Calu3 (cell line): ENCODE measurements around the gene GTF2IRD1. TPM values are rescaled to one million over a fixed set of nuclear protein-coding genes. Genes with fewer than 3 reads are reported as not detected.

Experiments
- BruUV-seq: library from RNA; stranded (reverse); fragments of 400-500 nt; replicated peaks from 2 replicates; lab custom pipeline; 2021; lab: Mats Ljungman, UMichigan
- CTCF ChIA-PET: fragments of 300-600 bp; sonication (Branson Sonifier 250); formaldehyde crosslinking; loops from one replicate; lab custom pipeline; 2022; ENCODE audit warnings: antibody characterized with exemption; lab: Charles Lee
- DNase-seq: peaks from one replicate; pipeline ENCODE4 v3.0.0; 2022
- H3K27ac Mint-ChIP-seq: one replicate; pipeline ENCODE4 v1.8.0; 2022; ENCODE audit warnings: mixed read lengths; ENCODE audit not compliant: unreplicated experiment
- H3K27me3 Mint-ChIP-seq: one replicate; pipeline ENCODE4 v1.8.0; 2022; ENCODE audit warnings: mixed read lengths; ENCODE audit not compliant: unreplicated experiment
- H3K36me3 Mint-ChIP-seq: one replicate; pipeline ENCODE4 v1.8.0; 2022; ENCODE audit warnings: mild to moderate bottlenecking, moderate library complexity, mixed read lengths; ENCODE audit not compliant: insufficient read depth, unreplicated experiment
- H3K4me1 Mint-ChIP-seq: one replicate; pipeline ENCODE4 v1.8.0; 2022; ENCODE audit warnings: mild to moderate bottlenecking, low read depth, mixed read lengths; ENCODE audit not compliant: unreplicated experiment
- H3K4me3 Mint-ChIP-seq: one replicate; pipeline ENCODE4 v1.8.0; 2022; ENCODE audit warnings: mild to moderate bottlenecking, low read depth, moderate library complexity, mixed read lengths; ENCODE audit not compliant: unreplicated experiment
- H3K9me3 Mint-ChIP-seq: one replicate; pipeline ENCODE4 v1.8.0; 2022; ENCODE audit warnings: low read depth, mixed read lengths; ENCODE audit not compliant: unreplicated experiment
- intact Hi-C: fragments of 100-400 bp; cut with micrococcal nuclease; formaldehyde crosslinking; loops from one replicate; pipeline ENCODE4 v1.10.0; 2022; ENCODE audit not compliant: unreplicated experiment
- total RNA-seq: library from RNA; stranded (reverse); gene quantifications from 2 replicates; pipeline ENCODE4 v1.2.3, GENCODE V29; 2022
- TF ChIP-seq, protein P1 (sequence below): fragments of 200-600 bp; IDR thresholded peaks from one replicate; pipeline ENCODE4 v1.8.0; 2022; ENCODE audit warnings: antibody characterized with exemption; ENCODE audit not compliant: unreplicated experiment

GTF2IRD1 gene
- total RNA-seq, 1 experiment from 2014 or later, result 29.2 TPM

DNA sequence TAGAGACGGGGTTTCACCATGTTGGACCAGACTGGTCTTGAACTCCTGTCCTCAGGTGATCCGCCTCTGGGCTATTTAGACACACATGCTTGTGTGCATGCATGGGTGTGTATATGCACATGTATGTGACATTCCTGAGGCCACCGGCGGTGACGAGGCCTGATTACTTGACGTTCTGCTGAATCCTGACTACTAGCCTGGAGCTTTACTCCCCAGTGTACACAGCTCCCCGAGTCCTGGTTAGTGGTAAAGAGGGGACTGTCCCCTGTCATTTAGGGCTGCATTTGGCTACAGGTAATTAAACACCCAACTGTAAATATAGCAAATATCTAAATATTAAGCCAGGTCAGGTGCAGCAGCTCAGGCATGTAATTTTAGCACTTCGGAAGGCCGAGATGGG, 14.2 kb downstream of the GTF2IRD1 start:
- intact Hi-C loops, result no loop called here
- peaks cover 2% of the 10 kb centered on the region for H3K4me1 Mint-ChIP-seq
- H3K9me3 Mint-ChIP-seq, result no peaks in the 10 kb centered on the region
- no peak for DNase-seq
- no peak overlapping the region for H3K4me3 Mint-ChIP-seq
- CTCF ChIA-PET, result interaction anchor here (0.7 kb wide), 1 partner anchor 13 kb away, joined by 3 read pairs; no protein-coding TSS in a partner anchor
- no peak overlapping the region for H3K27ac Mint-ChIP-seq
- BruUV-seq, result no TSS peak
- H3K36me3 Mint-ChIP-seq, result peaks cover 8% of the 10 kb centered on the region
- H3K27me3 Mint-ChIP-seq, result no peaks in the 10 kb centered on the region
- TF ChIP-seq, protein P1, sequence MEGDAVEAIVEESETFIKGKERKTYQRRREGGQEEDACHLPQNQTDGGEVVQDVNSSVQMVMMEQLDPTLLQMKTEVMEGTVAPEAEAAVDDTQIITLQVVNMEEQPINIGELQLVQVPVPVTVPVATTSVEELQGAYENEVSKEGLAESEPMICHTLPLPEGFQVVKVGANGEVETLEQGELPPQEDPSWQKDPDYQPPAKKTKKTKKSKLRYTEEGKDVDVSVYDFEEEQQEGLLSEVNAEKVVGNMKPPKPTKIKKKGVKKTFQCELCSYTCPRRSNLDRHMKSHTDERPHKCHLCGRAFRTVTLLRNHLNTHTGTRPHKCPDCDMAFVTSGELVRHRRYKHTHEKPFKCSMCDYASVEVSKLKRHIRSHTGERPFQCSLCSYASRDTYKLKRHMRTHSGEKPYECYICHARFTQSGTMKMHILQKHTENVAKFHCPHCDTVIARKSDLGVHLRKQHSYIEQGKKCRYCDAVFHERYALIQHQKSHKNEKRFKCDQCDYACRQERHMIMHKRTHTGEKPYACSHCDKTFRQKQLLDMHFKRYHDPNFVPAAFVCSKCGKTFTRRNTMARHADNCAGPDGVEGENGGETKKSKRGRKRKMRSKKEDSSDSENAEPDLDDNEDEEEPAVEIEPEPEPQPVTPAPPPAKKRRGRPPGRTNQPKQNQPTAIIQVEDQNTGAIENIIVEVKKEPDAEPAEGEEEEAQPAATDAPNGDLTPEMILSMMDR, result no peak

DNA sequence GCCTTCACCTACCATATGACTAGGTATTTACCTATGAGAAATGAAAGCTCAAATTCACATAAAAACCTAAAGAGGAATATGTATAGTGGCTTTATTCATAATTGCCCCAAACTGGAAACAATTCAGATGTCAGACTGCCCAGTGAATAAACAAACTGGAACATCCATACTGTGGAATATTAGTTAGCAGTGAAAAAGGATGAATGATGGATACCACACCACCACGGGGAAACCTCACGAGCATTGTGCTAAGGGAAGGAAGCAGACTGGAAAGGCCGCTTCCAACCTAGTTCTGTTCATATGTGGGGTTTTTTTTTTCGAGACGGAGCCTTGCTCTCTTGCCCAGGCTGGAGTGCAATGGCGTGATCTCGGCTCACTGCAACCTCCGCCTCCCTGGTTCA, 16.8 kb downstream of the GTF2IRD1 start:
- Mint-ChIP-seq H3K4me1 (peaks cover 7% of the 10 kb centered on the region), H3K9me3 (no peaks in the 10 kb centered on the region), H3K36me3 (peaks cover 10% of the 10 kb centered on the region), H3K4me3 (no peak overlapping the region), H3K27me3 (no peaks in the 10 kb centered on the region), H3K27ac (no peak overlapping the region)
- intact Hi-C loops, result no loop called here
- TF ChIP-seq, protein P1, result no peak
- BruUV-seq, result no TSS peak
- CTCF ChIA-PET, result no interaction called here
- DNase-seq, result no peak

DNA sequence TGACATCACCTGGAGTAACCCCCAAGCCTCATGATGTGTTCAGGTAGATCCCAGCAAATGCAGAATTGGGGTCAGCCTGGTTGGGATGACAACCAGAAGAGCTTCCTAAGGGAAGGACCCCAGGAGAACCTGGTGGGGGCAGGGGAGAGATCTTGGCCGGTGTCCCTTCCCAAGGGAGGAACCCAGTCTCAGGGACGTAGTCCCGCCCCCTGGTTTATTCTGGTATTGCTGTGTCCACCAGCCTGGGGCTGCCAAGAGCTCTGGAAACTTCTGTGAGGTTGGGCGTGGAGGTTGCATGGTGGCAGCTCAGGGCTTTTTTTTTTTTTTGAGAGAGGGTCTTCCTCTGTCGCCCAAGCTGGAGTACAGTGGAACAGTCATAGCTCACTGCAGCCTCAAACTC, 19.4 kb downstream of the GTF2IRD1 start:
- H3K36me3 Mint-ChIP-seq, result peaks cover 30% of the 10 kb centered on the region
- no peak overlapping the region for H3K27ac Mint-ChIP-seq
- H3K27me3 Mint-ChIP-seq, result no peaks in the 10 kb centered on the region
- no peaks in the 10 kb centered on the region for H3K9me3 Mint-ChIP-seq
- no peak overlapping the region for H3K4me3 Mint-ChIP-seq
- H3K4me1 Mint-ChIP-seq, result peaks cover 24% of the 10 kb centered on the region
- DNase-seq, result no peak
- intact Hi-C loops, result no loop called here
- CTCF ChIA-PET, result no interaction called here
- no TSS peak for BruUV-seq
- TF ChIP-seq, protein P1, result no peak

DNA sequence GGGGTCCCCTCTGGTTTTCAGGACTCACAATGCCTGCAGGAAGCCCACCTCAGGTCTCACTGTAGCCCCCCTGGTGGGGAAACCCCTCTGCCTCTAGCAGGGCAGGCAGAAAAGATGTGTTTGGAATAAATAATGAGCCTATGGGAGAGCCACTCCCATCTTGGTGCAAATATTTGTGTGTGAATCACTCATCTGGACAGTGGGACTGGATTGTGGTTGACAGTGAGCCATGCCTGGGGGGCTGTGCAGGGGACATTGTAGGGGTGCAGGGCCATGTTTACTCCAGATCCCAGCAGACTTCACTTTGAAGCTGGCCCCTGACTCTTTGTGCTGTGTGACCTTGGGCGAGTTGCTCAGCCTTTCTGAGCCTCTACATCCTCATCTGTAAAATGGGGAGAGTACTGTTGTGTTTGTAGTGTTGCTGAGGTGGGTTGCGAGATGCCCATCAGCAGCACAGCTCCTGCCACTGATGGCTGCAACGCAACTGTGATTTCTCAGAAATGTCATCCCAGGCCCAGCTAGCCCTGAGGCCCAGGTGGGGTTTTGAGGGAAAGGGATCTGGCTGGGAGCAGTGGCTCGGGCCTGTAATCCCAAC, 20.7 kb downstream of the GTF2IRD1 start:
- no peaks in the 10 kb centered on the region for H3K9me3 Mint-ChIP-seq
- no TSS peak for BruUV-seq
- no peak for DNase-seq
- H3K4me1 Mint-ChIP-seq, result peaks cover 29% of the 10 kb centered on the region
- TF ChIP-seq, protein P1, result no peak
- intact Hi-C loops, result no loop called here
- H3K36me3 Mint-ChIP-seq, result peaks cover 31% of the 10 kb centered on the region
- H3K4me3 Mint-ChIP-seq, result no peak overlapping the region
- no peaks in the 10 kb centered on the region for H3K27me3 Mint-ChIP-seq
- CTCF ChIA-PET, result no interaction called here
- H3K27ac Mint-ChIP-seq, result no peak overlapping the region
